Effector memory CD4-positive, alpha-beta T cell (primary cell): ENCODE data around the gene GLTP.
"Not testable (repeated sequence)": the region's sequence is repeated elsewhere in the genome, so short reads cannot be mapped to it uniquely, and the experiment has no call there.

ENCODE experiments used
- DNase-seq, 3 donors: peaks; one replicate each; pipeline ENCODE4 v3.0.0-alpha.2; 2020
- H3K27ac ChIP-seq: 2 replicates; pipeline ENCODE4 v1.7.0; 2013; ENCODE audit warnings: mild to moderate bottlenecking, low read length, moderate library complexity; ENCODE audit not compliant: insufficient read depth, poor library complexity, severe bottlenecking
- H3K27me3 ChIP-seq: replicated peaks from 2 replicates; pipeline ENCODE4 v1.7.0; 2013; ENCODE audit warnings: mild to moderate bottlenecking, low read length; ENCODE audit not compliant: insufficient read depth, control insufficient read depth, poor library complexity, severe bottlenecking
- H3K36me3 ChIP-seq: 2 replicates; pipeline ENCODE4 v1.7.0; 2013; ENCODE audit warnings: mild to moderate bottlenecking, low read length, moderate library complexity; ENCODE audit not compliant: control insufficient read depth, insufficient read depth
- H3K4me1 ChIP-seq: 2 replicates; pipeline ENCODE4 v1.7.0; 2013; ENCODE audit warnings: low read length, mild to moderate bottlenecking; ENCODE audit not compliant: control insufficient read depth, insufficient read depth, poor library complexity, severe bottlenecking
- H3K4me3 ChIP-seq: 2 replicates; pipeline ENCODE4 v1.7.0; 2013; ENCODE audit warnings: low read length, low read depth, mild to moderate bottlenecking; ENCODE audit not compliant: insufficient read depth, poor library complexity, severe bottlenecking
- H3K9me3 ChIP-seq: 2 replicates; pipeline ENCODE4 v1.7.0; 2013; ENCODE audit warnings: mild to moderate bottlenecking, low read length, moderate library complexity; ENCODE audit not compliant: control insufficient read depth

GLTP gene

DNA sequence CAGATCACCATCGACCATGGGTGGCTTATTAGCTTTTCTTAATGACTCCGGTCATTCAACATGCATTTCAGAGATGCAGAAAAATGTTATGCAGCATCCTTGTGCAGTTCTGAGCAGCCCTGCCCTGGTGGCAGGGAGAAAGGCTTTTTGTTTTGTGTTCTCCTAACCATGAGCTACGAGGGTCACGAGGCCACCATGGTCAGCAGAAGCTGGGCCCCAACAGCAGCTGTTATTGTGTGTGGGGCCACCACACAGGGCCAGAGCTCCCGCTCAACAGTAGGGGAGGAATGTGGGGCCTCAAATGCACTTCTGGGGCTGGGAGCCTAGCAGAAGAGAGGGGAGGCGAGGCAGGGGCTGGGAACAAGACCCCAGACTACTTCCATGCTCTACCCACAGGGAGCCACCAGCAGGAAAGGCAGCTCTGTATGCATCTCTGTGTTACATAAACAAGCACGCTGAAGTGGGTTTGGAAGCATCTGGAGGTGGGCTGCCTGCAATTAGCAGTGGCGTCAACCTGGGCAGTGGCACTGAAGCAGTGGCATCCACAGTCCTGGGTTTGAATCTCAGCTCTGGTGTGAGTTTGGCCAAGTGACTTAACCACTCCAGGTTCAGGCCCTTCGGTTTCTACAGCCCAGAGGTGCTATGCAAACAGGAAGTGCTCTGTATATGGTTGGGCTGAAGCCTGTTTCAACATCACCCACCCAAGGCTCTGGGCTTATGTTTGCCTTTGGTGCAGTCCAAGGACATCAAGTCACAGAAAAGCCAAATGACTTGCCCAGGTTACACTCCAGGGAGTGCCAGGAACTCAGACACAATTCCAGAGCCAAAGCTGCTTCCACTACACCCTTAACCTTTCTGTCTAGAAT is 16.3 kb downstream of the GLTP start:
- Histone ChIP-seq H3K4me3 (no peak overlapping the region), H3K4me1 (no peaks in the 10 kb centered on the region), H3K27ac (no peak overlapping the region)

DNA sequence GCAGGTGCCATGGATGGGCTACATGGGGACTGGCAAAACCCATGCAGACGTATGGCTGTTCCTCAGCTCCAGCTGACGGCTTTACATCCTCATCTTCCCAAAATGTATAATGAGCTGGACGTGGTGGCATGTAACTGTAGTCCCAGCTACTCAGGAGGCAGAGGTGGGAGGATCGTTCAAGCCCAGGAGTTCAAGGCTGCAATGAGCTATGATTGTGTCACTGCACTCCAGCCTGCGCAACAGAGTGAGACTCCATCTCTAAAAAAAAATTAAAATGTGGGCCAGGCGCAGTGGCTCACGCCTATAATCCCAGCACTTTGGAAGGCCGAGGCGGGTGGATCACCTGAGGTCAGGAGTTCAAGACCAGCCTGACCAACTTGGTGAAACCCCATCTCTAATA is 17.9 kb downstream of the GLTP start:
- H3K4me1 ChIP-seq: not testable (repeated sequence)

More for the DNA sequence above, 16.3 kb downstream of the GLTP start:
- no peaks in the 10 kb centered on the region for H3K27me3 ChIP-seq
- no peaks in the 10 kb centered on the region for H3K9me3 ChIP-seq
- H3K36me3 ChIP-seq: peaks cover 7% of the 10 kb centered on the region
- no peak for DNase-seq

GRCh38 chr12:109861689-109862314 is 18.5 kb downstream of the GLTP start:
- no peak for DNase-seq
- no peak overlapping the region for H3K4me3 ChIP-seq
- no peaks in the 10 kb centered on the region for H3K9me3 ChIP-seq
- H3K36me3 ChIP-seq: peaks cover 20% of the 10 kb centered on the region
- H3K27me3 ChIP-seq: no peaks in the 10 kb centered on the region
- H3K4me1 ChIP-seq: no peaks in the 10 kb centered on the region
- no peak overlapping the region for H3K27ac ChIP-seq

More for the DNA sequence above, 17.9 kb downstream of the GLTP start:
- H3K27ac ChIP-seq, H3K27me3 ChIP-seq, H3K9me3 ChIP-seq, DNase-seq, H3K4me3 ChIP-seq: not testable (repeated sequence)
- H3K36me3 ChIP-seq: peaks cover 13% of the 10 kb centered on the region

DNA sequence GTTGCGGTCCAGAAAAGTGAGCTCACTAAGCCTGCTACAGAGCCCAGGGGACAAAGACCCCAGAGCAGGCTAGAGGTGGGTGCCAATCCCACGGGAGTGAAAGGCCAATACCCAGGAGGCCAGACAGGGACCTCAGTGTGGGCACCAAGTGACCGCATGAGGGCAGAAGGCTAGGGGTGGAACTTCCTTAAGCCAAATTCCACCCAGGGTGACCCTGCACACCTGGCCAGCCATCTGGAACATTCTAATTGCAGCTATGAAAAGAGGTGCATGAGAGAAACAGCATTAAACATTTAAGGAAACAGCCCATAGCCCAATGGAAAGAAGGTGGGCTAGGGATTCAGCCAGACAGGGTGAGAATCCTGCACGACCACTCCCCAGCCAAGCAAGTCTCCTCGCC is 19.4 kb downstream of the GLTP start:
- Histone ChIP-seq H3K36me3 (peaks cover 25% of the 10 kb centered on the region), H3K4me1 (no peaks in the 10 kb centered on the region), H3K27me3 (no peaks in the 10 kb centered on the region), H3K27ac (no peak overlapping the region), H3K4me3 (no peak overlapping the region), H3K9me3 (no peaks in the 10 kb centered on the region)
- no peak for DNase-seq

DNA sequence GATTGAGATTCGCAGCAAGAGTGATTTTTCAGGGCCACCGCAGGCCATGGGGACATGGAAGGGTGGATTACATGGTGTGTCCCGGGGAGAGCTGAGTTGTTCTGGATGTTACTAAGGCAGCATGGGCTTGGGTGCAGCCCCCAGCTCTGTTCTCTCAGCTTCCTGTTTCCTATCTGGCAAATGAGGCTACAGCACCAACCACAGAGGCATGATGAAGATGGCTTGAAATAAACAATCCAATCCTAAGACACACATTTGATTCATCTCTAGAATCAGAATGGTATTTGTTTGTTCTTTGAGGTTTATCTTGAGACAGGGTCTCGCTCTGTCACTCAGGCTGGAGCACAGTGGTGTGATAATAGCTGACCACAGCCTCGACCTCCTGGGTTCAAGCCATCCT is 21.6 kb downstream of the GLTP start:
- no peaks in the 10 kb centered on the region for H3K27me3 ChIP-seq
- no peak for DNase-seq
- no peak overlapping the region for H3K27ac ChIP-seq
- peaks cover 40% of the 10 kb centered on the region for H3K36me3 ChIP-seq
- H3K4me3 ChIP-seq: no peak overlapping the region
- no peaks in the 10 kb centered on the region for H3K4me1 ChIP-seq
- H3K9me3 ChIP-seq: no peaks in the 10 kb centered on the region

- H3K36me3 ChIP-seq: peaks cover 43% of the 10 kb centered on the region
- no peaks in the 10 kb centered on the region for H3K9me3 ChIP-seq
- DNase-seq: no peak
- no peak overlapping the region for H3K4me3 ChIP-seq
- H3K27me3 ChIP-seq: no peaks in the 10 kb centered on the region
- no peak overlapping the region for H3K27ac ChIP-seq
- H3K4me1 ChIP-seq: no peaks in the 10 kb centered on the region
These were observed 22.6 kb downstream of the GLTP start for GRCh38 chr12:109857715-109858114.

- no peaks in the 10 kb centered on the region for H3K9me3 ChIP-seq
- H3K36me3 ChIP-seq: peaks cover 41% of the 10 kb centered on the region
- DNase-seq: no peak
- no peaks in the 10 kb centered on the region for H3K4me1 ChIP-seq
- H3K27me3 ChIP-seq: no peaks in the 10 kb centered on the region
- no peak overlapping the region for H3K27ac ChIP-seq
- no peak overlapping the region for H3K4me3 ChIP-seq
These were observed 25.0 kb downstream of the GLTP start for GRCh38 chr12:109855377-109855776.

DNA sequence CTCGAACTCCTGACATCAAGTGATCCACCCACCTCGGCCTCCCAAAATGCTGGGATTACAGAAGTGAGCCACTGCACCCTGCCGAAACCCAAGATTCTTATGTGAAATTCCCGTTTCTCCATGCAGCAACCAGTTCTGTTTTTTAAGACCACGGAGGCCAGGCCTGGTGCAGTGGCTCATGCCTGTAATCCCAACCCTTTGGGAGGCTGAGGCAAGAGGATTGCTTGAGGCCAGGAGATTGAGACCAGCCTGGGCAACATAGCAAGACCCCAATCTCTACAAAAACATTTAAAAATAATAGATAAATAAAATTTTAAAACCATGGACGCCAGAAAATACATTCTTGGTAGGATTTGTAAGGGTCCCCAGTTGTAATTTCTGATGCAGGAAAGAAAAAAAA is 29.8 kb downstream of the GLTP start:
- not testable (repeated sequence) for H3K4me1 ChIP-seq, DNase-seq, H3K9me3 ChIP-seq, H3K27me3 ChIP-seq, H3K4me3 ChIP-seq, H3K27ac ChIP-seq
- peaks cover 19% of the 10 kb centered on the region for H3K36me3 ChIP-seq

GRCh38 chr12:109847142-109847735 is 33.1 kb downstream of the GLTP start:
- H3K4me1 ChIP-seq: no peaks in the 10 kb centered on the region
- H3K27me3 ChIP-seq: no peaks in the 10 kb centered on the region
- H3K4me3 ChIP-seq: no peak overlapping the region
- H3K36me3 ChIP-seq: peaks cover 2% of the 10 kb centered on the region
- no peak overlapping the region for H3K27ac ChIP-seq
- no peaks in the 10 kb centered on the region for H3K9me3 ChIP-seq
- DNase-seq: no peak

GRCh38 chr12:109845824-109846205 is 34.5 kb downstream of the GLTP start:
- DNase-seq: no peak
- H3K9me3 ChIP-seq: no peaks in the 10 kb centered on the region
- H3K4me1 ChIP-seq: no peaks in the 10 kb centered on the region
- no peaks in the 10 kb centered on the region for H3K36me3 ChIP-seq
- H3K27me3 ChIP-seq: no peaks in the 10 kb centered on the region
- H3K27ac ChIP-seq: no peak overlapping the region
- H3K4me3 ChIP-seq: no peak overlapping the region
